IMR-90 (cell line): ENCODE measurements around the gene FLOT2.

Experiments
- CEBPB ChIP-seq: IDR thresholded peaks from 2 replicates; pipeline ENCODE4 v1.6.1; 2012; ENCODE audit warnings: low read depth, low read length, improper control_type of control experiment
- ELK1 ChIP-seq: fragments of 150-350 bp; IDR thresholded peaks from 2 replicates; pipeline ENCODE4 v1.6.1; 2016; ENCODE audit warnings: low read depth, mild to moderate bottlenecking, low read length, moderate library complexity, borderline replicate concordance
- FOS ChIP-seq: fragments of 150-350 bp; IDR thresholded peaks from 2 replicates; pipeline ENCODE4 v1.6.1; 2016; ENCODE audit warnings: low read depth, low read length
- MAFK ChIP-seq: IDR thresholded peaks from 2 replicates; pipeline ENCODE4 v1.6.1; 2012; ENCODE audit warnings: low read depth, low read length, improper control_type of control experiment
- POLR2A ChIP-seq: IDR thresholded peaks from 2 replicates; pipeline ENCODE4 v1.6.1; 2012; ENCODE audit warnings: mild to moderate bottlenecking, low read depth, low read length
- TF ChIP-seq, protein P1 (sequence below): conservative IDR thresholded peaks from 2 replicates; pipeline ENCODE4 v1.5.1; 2012; ENCODE audit warnings: mild to moderate bottlenecking, low read depth, low read length, improper control_type of control experiment
- TF ChIP-seq, protein P2 (sequence below): fragments of 150-350 bp; IDR thresholded peaks from 2 replicates; pipeline ENCODE4 v1.6.1; 2017; ENCODE audit warnings: mild to moderate bottlenecking, antibody characterized with exemption, low read length, low read depth

- TF ChIP-seq POLR2A (no peak), FOS (no peak), ELK1 (no peak), CEBPB (no peak), MAFK (peak; percentile 100)
- TF ChIP-seq, protein P1, sequence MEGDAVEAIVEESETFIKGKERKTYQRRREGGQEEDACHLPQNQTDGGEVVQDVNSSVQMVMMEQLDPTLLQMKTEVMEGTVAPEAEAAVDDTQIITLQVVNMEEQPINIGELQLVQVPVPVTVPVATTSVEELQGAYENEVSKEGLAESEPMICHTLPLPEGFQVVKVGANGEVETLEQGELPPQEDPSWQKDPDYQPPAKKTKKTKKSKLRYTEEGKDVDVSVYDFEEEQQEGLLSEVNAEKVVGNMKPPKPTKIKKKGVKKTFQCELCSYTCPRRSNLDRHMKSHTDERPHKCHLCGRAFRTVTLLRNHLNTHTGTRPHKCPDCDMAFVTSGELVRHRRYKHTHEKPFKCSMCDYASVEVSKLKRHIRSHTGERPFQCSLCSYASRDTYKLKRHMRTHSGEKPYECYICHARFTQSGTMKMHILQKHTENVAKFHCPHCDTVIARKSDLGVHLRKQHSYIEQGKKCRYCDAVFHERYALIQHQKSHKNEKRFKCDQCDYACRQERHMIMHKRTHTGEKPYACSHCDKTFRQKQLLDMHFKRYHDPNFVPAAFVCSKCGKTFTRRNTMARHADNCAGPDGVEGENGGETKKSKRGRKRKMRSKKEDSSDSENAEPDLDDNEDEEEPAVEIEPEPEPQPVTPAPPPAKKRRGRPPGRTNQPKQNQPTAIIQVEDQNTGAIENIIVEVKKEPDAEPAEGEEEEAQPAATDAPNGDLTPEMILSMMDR: no peak
- TF ChIP-seq, protein P2, sequence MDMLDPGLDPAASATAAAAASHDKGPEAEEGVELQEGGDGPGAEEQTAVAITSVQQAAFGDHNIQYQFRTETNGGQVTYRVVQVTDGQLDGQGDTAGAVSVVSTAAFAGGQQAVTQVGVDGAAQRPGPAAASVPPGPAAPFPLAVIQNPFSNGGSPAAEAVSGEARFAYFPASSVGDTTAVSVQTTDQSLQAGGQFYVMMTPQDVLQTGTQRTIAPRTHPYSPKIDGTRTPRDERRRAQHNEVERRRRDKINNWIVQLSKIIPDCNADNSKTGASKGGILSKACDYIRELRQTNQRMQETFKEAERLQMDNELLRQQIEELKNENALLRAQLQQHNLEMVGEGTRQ: no peak
Measured at GRCh38 chr17:28834420-28834819, 63.1 kb downstream of the FLOT2 start.
